HCT116 (cell line): ENCODE measurements around the gene DTX1. TPM values are rescaled to one million over a fixed set of nuclear protein-coding genes. Genes with fewer than 3 reads are reported as not detected.

Experiments
- ATAC-seq: fragments of 200-7000 bp; cut with Tn5 transposase; 2 replicates; pipeline ENCODE4 v1.9.1; 2020; ENCODE audit warnings: mild to moderate bottlenecking, moderate library complexity
- BruUV-seq: library from RNA; stranded (reverse); fragments of 400-500 nt; replicated peaks from 2 replicates; lab custom pipeline; 2021; lab: Mats Ljungman, UMichigan
- CTCF ChIA-PET: fragments of 300-600 bp; sonication (Branson Sonifier 250); formaldehyde crosslinking; loops from one replicate; lab custom pipeline; 2021; ENCODE audit warnings: antibody characterized with exemption; lab: Charles Lee
- POLR2A ChIA-PET: fragments of 300-600, 350-600 bp; sonication (Branson Sonifier 250); formaldehyde crosslinking; loops from one replicate; lab custom pipeline; 2021; ENCODE audit warnings: antibody characterized with exemption; lab: Charles Lee
- RAD21 ChIA-PET, 2 experiments: fragments of 300-600 bp; sonication (Branson Sonifier 250); formaldehyde crosslinking; loops; one replicate each; lab custom pipeline; 2023; ENCODE audit warnings: low total read pairs in 2 of 2; ENCODE audit not compliant: uncharacterized antibody in 2 of 2, unreplicated experiment in 2 of 2, low non-redundant PET in 1 of 2; lab: Charles Lee
- DNase-seq: peaks from one replicate; pipeline ENCODE4 v3.0.0-alpha.2; 2010; ENCODE audit warnings: low read depth, low spot score
- H2AFZ ChIP-seq: fragments of 200-600 bp; shearing (Covaris generic), sonication (generic); 2 replicates; pipeline ENCODE4 v1.6.1; 2017; ENCODE audit warnings: low read depth, mixed run types, mixed read lengths, antibody characterized with exemption, low read length; ENCODE audit not compliant: poor library complexity, severe bottlenecking
- H3K27ac ChIP-seq: 2 replicates; pipeline ENCODE4 v1.5.1; 2012; ENCODE audit warnings: low read depth, low read length
- H3K27me3 ChIP-seq: fragments of 200-600 bp; sonication (generic); 2 replicates; pipeline ENCODE4 v1.6.1; 2016; ENCODE audit warnings: mixed run types, low read length, mixed read lengths; ENCODE audit not compliant: insufficient read depth
- H3K36me3 ChIP-seq, 2 experiments: fragments of 200-500 bp in 1 of 2; fragments of 200-600 bp in 1 of 2; sonication (Bioruptor generic) in 1 of 2; sonication (generic) in 1 of 2; 2 replicates each; pipeline versions ENCODE4 v1.5.1 to v1.6.1; 2014 to 2016; ENCODE audit warnings: low read length in 2 of 2, inconsistent platforms in 1 of 2, mixed read lengths in 1 of 2, mixed run types in 1 of 2; ENCODE audit not compliant: insufficient read depth in 2 of 2, control insufficient read depth in 1 of 2
- H3K4me1 ChIP-seq, 2 experiments: fragments of 200-600 bp in 1 of 2; sonication (generic) in 1 of 2; 2 replicates each; pipeline versions ENCODE4 v1.5.1 to v1.6.1; 2012 to 2017; ENCODE audit warnings: low read length in 2 of 2, inconsistent platforms in 1 of 2, mild to moderate bottlenecking in 1 of 2, mixed read lengths in 1 of 2, mixed run types in 1 of 2, moderate library complexity in 1 of 2; ENCODE audit not compliant: insufficient read depth in 2 of 2, control insufficient read depth in 1 of 2
- H3K4me2 ChIP-seq: fragments of 200-600 bp; sonication (generic); 2 replicates; pipeline ENCODE4 v1.6.1; 2017; ENCODE audit warnings: mixed run types, low read length, mixed read lengths
- H3K4me3 ChIP-seq, 2 experiments: fragments of 200-600 bp in 1 of 2; sonication (generic) in 1 of 2; replicated peaks in 1 of 2; 2 replicates each; pipeline ENCODE4 v1.5.1; 2011 to 2016; ENCODE audit warnings: low read length in 2 of 2, control low read depth in 1 of 2, low read depth in 1 of 2, mild to moderate bottlenecking in 1 of 2, mixed read lengths in 1 of 2, mixed run types in 1 of 2
- H3K79me2 ChIP-seq: fragments of 200-600 bp; sonication (generic); 2 replicates; pipeline ENCODE4 v1.6.1; 2017; ENCODE audit warnings: mild to moderate bottlenecking, mixed run types, low read length, moderate library complexity, mixed read lengths; ENCODE audit not compliant: insufficient read depth
- H3K9ac ChIP-seq: fragments of 200-600 bp; sonication (generic); 2 replicates; pipeline ENCODE4 v1.6.1; 2016; ENCODE audit warnings: low read length, mixed read lengths
- H3K9me2 ChIP-seq: fragments of 200-600 bp; sonication (generic), shearing (Covaris generic); 2 replicates; pipeline ENCODE4 v1.6.1; 2017; ENCODE audit warnings: mixed run types, mild to moderate bottlenecking, moderate library complexity; ENCODE audit not compliant: insufficient read depth
- H3K9me3 ChIP-seq, 2 experiments: fragments of 200-500 bp in 1 of 2; fragments of 200-600 bp in 1 of 2; sonication (Bioruptor generic) in 1 of 2; sonication (generic) in 1 of 2; 2 replicates each; pipeline ENCODE4 v1.6.1; 2014 to 2017; ENCODE audit warnings: low read length in 2 of 2, mixed read lengths in 2 of 2, inconsistent platforms in 1 of 2, low read depth in 1 of 2, mild to moderate bottlenecking in 1 of 2, mixed run types in 1 of 2, moderate library complexity in 1 of 2; ENCODE audit not compliant: control insufficient read depth in 1 of 2, insufficient read depth in 1 of 2
- H4K20me1 ChIP-seq: fragments of 200-600 bp; sonication (generic), shearing (Covaris generic); 2 replicates; pipeline ENCODE4 v1.6.1; 2017; ENCODE audit warnings: mixed run types, mild to moderate bottlenecking, moderate library complexity; ENCODE audit not compliant: insufficient read depth
- CBX3 ChIP-seq: IDR thresholded peaks from 2 replicates; pipeline ENCODE4 v1.6.1; 2012; ENCODE audit warnings: low read depth
- CEBPB ChIP-seq: IDR thresholded peaks from 2 replicates; pipeline ENCODE4 v1.6.1; 2012; ENCODE audit warnings: low read depth
- EGR1 ChIP-seq: IDR thresholded peaks from 2 replicates; pipeline ENCODE4 v1.6.1; 2012; ENCODE audit warnings: low read depth
- ELF1 ChIP-seq: IDR thresholded peaks from 2 replicates; pipeline ENCODE4 v1.6.1; 2012; ENCODE audit warnings: low read depth, borderline replicate concordance
- EZH2 ChIP-seq: fragments of 200-600 bp; sonication (generic); IDR thresholded peaks from 2 replicates; pipeline ENCODE4 v1.6.1; 2017; ENCODE audit warnings: antibody characterized with exemption, mixed run types
- EZH2phosphoT487 ChIP-seq: fragments of 200-600 bp; IDR thresholded peaks from 2 replicates; pipeline ENCODE4 v1.6.1; 2018; ENCODE audit warnings: antibody characterized with exemption, borderline replicate concordance
- FOSL1 ChIP-seq: IDR thresholded peaks from 2 replicates; pipeline ENCODE4 v1.6.1; 2012; ENCODE audit warnings: low read depth
- JUND ChIP-seq: IDR thresholded peaks from 2 replicates; pipeline ENCODE4 v1.6.1; 2012
- POLR2A ChIP-seq: IDR thresholded peaks from 2 replicates; pipeline ENCODE4 v1.7.0; 2011; ENCODE audit warnings: borderline replicate concordance; ENCODE audit not compliant: insufficient read depth, insufficient read length; ENCODE audit errors: extremely low read depth
- POLR2AphosphoS5 ChIP-seq: IDR thresholded peaks from 2 replicates; pipeline ENCODE4 v1.6.1; 2011; ENCODE audit warnings: mild to moderate bottlenecking, low read depth, low read length, moderate library complexity
- RAD21 ChIP-seq: IDR thresholded peaks from 2 replicates; pipeline ENCODE4 v1.6.1; 2012; ENCODE audit warnings: low read depth, mild to moderate bottlenecking
- SIN3A ChIP-seq: IDR thresholded peaks from 2 replicates; pipeline ENCODE4 v1.6.1; 2012; ENCODE audit warnings: low read depth
- SRF ChIP-seq: IDR thresholded peaks from 2 replicates; pipeline ENCODE4 v1.6.1; 2012; ENCODE audit warnings: low read depth
- TCF7L2 ChIP-seq: IDR thresholded peaks from 2 replicates; pipeline ENCODE4 v1.7.0; 2011; ENCODE audit warnings: borderline replicate concordance, inconsistent platforms; ENCODE audit not compliant: insufficient read depth, insufficient read length; ENCODE audit errors: extremely low read depth
- YY1 ChIP-seq: IDR thresholded peaks from 2 replicates; pipeline ENCODE4 v1.6.1; 2011; ENCODE audit warnings: low read length, low read depth, moderate library complexity, mild to moderate bottlenecking; ENCODE audit not compliant: insufficient replicate concordance; ENCODE audit errors: extremely low read depth
- ZFX ChIP-seq: fragments of 450-650 bp; IDR thresholded peaks from 2 replicates; pipeline ENCODE4 v1.6.1; 2017
- ZNF274 ChIP-seq: fragments of 200-500 bp; sonication (Bioruptor generic); IDR thresholded peaks from 2 replicates; pipeline ENCODE4 v1.6.1; 2014; ENCODE audit warnings: mild to moderate bottlenecking, low read depth, low read length, inconsistent platforms
- intact Hi-C: fragments of 100-400 bp; cut with micrococcal nuclease; formaldehyde crosslinking; loops from 2 replicates; pipeline ENCODE4 v1.10.0; 2022
- total RNA-seq: library from RNA; stranded (reverse); gene quantifications from one replicate; pipeline ENCODE4 v1.2.1, GENCODE V29; 2021; ENCODE audit not compliant: unreplicated experiment
- TF ChIP-seq, protein P1 (sequence below), 3 experiments: fragments of 200-600 bp in 1 of 3; sonication (generic) in 1 of 3; IDR thresholded peaks in 2 of 3; conservative IDR thresholded peaks in 1 of 3; 2 replicates each; pipeline ENCODE4 v1.5.1; 2012 to 2017; ENCODE audit warnings: low read depth in 2 of 3, low read length in 2 of 3, antibody characterized with exemption in 1 of 3, borderline replicate concordance in 1 of 3, control low read depth in 1 of 3, mild to moderate bottlenecking in 1 of 3, mixed read lengths in 1 of 3, mixed run types in 1 of 3, moderate library complexity in 1 of 3; ENCODE audit not compliant: insufficient read depth in 1 of 3
- TF ChIP-seq, protein P2 (sequence below): IDR thresholded peaks from 2 replicates; pipeline ENCODE4 v1.6.1; 2012; ENCODE audit warnings: low read depth
- TF ChIP-seq, protein P3 (sequence below): IDR thresholded peaks from 2 replicates; pipeline ENCODE4 v1.6.1; 2011; ENCODE audit warnings: mild to moderate bottlenecking, low read length, moderate library complexity; ENCODE audit not compliant: insufficient replicate concordance; ENCODE audit errors: extremely low read depth

Gene DTX1
- total RNA-seq, 1 experiment from 2014 or later, result not detected

DNA sequence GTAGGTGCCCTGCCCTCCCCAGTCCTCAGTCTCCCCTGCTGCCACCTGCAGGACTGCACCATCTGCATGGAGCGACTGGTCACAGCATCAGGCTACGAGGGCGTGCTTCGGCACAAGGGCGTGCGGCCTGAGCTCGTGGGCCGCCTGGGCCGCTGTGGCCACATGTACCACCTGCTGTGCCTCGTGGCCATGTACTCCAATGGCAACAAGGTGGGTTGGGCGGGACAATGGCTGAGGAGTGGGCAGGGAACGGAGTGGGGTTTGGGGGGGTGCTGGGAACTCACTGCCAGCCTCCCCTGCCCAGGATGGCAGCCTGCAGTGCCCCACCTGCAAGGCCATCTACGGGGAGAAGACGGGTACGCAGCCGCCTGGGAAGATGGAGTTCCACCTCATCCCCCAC, 38.2 kb downstream of the DTX1 start:
- no peaks in the 10 kb centered on the region for H3K79me2 ChIP-seq
- no peak overlapping the region for H3K27ac ChIP-seq
- no peak overlapping the region for H2AFZ ChIP-seq
- no peaks in the 10 kb centered on the region for H3K36me3 ChIP-seq
- no peak overlapping the region for H3K9ac ChIP-seq
- H3K4me2 ChIP-seq, result no peak overlapping the region
- H3K27me3 ChIP-seq, result no peaks in the 10 kb centered on the region; the same call in 1 of the 2 replicates
- no peak for ATAC-seq
- POLR2A ChIA-PET, result no interaction called here
- CTCF ChIA-PET, result no interaction called here
- RAD21 ChIA-PET, result no interaction called here
- TF ChIP-seq EZH2phosphoT487 (no peak), JUND (no peak), RAD21 (no peak), ZNF274 (no peak), YY1 (no peak), EZH2 (no peak), CBX3 (no peak), TCF7L2 (no peak), CEBPB (no peak), FOSL1 (no peak), ELF1 (no peak), SIN3A (no peak), SRF (no peak), EGR1 (no peak), POLR2AphosphoS5 (no peak), POLR2A (no peak), ZFX (no peak)
- TF ChIP-seq, protein P1, sequence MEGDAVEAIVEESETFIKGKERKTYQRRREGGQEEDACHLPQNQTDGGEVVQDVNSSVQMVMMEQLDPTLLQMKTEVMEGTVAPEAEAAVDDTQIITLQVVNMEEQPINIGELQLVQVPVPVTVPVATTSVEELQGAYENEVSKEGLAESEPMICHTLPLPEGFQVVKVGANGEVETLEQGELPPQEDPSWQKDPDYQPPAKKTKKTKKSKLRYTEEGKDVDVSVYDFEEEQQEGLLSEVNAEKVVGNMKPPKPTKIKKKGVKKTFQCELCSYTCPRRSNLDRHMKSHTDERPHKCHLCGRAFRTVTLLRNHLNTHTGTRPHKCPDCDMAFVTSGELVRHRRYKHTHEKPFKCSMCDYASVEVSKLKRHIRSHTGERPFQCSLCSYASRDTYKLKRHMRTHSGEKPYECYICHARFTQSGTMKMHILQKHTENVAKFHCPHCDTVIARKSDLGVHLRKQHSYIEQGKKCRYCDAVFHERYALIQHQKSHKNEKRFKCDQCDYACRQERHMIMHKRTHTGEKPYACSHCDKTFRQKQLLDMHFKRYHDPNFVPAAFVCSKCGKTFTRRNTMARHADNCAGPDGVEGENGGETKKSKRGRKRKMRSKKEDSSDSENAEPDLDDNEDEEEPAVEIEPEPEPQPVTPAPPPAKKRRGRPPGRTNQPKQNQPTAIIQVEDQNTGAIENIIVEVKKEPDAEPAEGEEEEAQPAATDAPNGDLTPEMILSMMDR (IDR thresholded peaks at IDR 0.05 in 2 of 3, conservative IDR thresholded peaks at IDR 0.05 in 1 of 3; ENCODE audit: borderline replicate concordance in 1 of 3, insufficient read depth in 1 of 3, low read depth in 2 of 3, low read length in 2 of 3), result no peak
- TF ChIP-seq, protein P2, sequence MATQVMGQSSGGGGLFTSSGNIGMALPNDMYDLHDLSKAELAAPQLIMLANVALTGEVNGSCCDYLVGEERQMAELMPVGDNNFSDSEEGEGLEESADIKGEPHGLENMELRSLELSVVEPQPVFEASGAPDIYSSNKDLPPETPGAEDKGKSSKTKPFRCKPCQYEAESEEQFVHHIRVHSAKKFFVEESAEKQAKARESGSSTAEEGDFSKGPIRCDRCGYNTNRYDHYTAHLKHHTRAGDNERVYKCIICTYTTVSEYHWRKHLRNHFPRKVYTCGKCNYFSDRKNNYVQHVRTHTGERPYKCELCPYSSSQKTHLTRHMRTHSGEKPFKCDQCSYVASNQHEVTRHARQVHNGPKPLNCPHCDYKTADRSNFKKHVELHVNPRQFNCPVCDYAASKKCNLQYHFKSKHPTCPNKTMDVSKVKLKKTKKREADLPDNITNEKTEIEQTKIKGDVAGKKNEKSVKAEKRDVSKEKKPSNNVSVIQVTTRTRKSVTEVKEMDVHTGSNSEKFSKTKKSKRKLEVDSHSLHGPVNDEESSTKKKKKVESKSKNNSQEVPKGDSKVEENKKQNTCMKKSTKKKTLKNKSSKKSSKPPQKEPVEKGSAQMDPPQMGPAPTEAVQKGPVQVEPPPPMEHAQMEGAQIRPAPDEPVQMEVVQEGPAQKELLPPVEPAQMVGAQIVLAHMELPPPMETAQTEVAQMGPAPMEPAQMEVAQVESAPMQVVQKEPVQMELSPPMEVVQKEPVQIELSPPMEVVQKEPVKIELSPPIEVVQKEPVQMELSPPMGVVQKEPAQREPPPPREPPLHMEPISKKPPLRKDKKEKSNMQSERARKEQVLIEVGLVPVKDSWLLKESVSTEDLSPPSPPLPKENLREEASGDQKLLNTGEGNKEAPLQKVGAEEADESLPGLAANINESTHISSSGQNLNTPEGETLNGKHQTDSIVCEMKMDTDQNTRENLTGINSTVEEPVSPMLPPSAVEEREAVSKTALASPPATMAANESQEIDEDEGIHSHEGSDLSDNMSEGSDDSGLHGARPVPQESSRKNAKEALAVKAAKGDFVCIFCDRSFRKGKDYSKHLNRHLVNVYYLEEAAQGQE, result no peak
- TF ChIP-seq, protein P3, sequence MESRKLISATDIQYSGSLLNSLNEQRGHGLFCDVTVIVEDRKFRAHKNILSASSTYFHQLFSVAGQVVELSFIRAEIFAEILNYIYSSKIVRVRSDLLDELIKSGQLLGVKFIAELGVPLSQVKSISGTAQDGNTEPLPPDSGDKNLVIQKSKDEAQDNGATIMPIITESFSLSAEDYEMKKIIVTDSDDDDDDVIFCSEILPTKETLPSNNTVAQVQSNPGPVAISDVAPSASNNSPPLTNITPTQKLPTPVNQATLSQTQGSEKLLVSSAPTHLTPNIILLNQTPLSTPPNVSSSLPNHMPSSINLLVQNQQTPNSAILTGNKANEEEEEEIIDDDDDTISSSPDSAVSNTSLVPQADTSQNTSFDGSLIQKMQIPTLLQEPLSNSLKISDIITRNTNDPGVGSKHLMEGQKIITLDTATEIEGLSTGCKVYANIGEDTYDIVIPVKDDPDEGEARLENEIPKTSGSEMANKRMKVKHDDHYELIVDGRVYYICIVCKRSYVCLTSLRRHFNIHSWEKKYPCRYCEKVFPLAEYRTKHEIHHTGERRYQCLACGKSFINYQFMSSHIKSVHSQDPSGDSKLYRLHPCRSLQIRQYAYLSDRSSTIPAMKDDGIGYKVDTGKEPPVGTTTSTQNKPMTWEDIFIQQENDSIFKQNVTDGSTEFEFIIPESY, result no peak
- TF ChIP-seq, all 23 proteins: peak for 0
- peaks cover 8 to 20% of the 10 kb centered on the region in 2 experiments; a peak in 3 of 4 replicates for H3K4me1 ChIP-seq
- H3K9me2 ChIP-seq, result no peaks in the 10 kb centered on the region
- no peak for DNase-seq
- intact Hi-C loops, result no loop called here
- no peak overlapping the region for H3K4me3 ChIP-seq
- BruUV-seq, result no TSS peak
- no peaks in the 10 kb centered on the region for H3K9me3 ChIP-seq
- no peaks in the 10 kb centered on the region for H4K20me1 ChIP-seq
